ENCODE results near the gene SLC66A3.

The SLC66A3 gene

GRCh38 chr2:11134349-11134748 is 20.9 kb upstream of the SLC66A3 start:
- no peak overlapping the region for H3K27ac ChIP-seq (ENCODE audit: low read depth, low read length)
- H3K4me3 ChIP-seq (ENCODE audit: low read depth in 1 of 2, low read length in 2 of 2) = no peak overlapping the region
- H3K4me1 ChIP-seq (ENCODE audit: control insufficient read depth in 1 of 2, insufficient read depth in 2 of 2, low read length in 2 of 2) = peaks cover 20 to 31% of the 10 kb centered on the region in 2 donors
- H3K27me3 ChIP-seq (ENCODE audit: control insufficient read depth in 1 of 2, insufficient read depth in 2 of 2, low read length in 2 of 2) = peaks cover 6 to 11% of the 10 kb centered on the region in 2 donors
- H3K36me3 ChIP-seq (ENCODE audit: control insufficient read depth in 1 of 2, insufficient read depth in 2 of 2, low read length in 2 of 2) = no peaks in the 10 kb centered on the region
- H3K9ac ChIP-seq (ENCODE audit: low read depth in 1 of 2, low read length in 2 of 2) = no peak overlapping the region
- no peaks in the 10 kb centered on the region for H3K9me3 ChIP-seq (ENCODE audit: control insufficient read depth in 1 of 2, low read length in 2 of 2)

- no peaks in the 10 kb centered on the region for H3K4me1 ChIP-seq (ENCODE audit: control insufficient read depth in 1 of 2, insufficient read depth in 2 of 2, low read length in 2 of 2)
Observed at GRCh38 chr2:11140492-11140891, 14.8 kb upstream of the SLC66A3 start.

GRCh38 chr2:11141319-11141718 is 13.9 kb upstream of the SLC66A3 start:
- Histone ChIP-seq H3K9me3 (ENCODE audit: control insufficient read depth in 1 of 2, low read length in 2 of 2) (no peaks in the 10 kb centered on the region), H3K9ac (ENCODE audit: low read depth in 1 of 2, low read length in 2 of 2) (no peak overlapping the region), H3K27ac (ENCODE audit: low read depth, low read length) (no peak overlapping the region), H3K4me3 (ENCODE audit: low read depth in 1 of 2, low read length in 2 of 2) (no peak overlapping the region), H3K36me3 (ENCODE audit: control insufficient read depth in 1 of 2, insufficient read depth in 2 of 2, low read length in 2 of 2) (no peaks in the 10 kb centered on the region), H3K27me3 (ENCODE audit: control insufficient read depth in 1 of 2, insufficient read depth in 2 of 2, low read length in 2 of 2) (peaks cover 0 to 2% of the 10 kb centered on the region in 2 donors), H3K4me1 (ENCODE audit: control insufficient read depth in 1 of 2, insufficient read depth in 2 of 2, low read length in 2 of 2) (no peaks in the 10 kb centered on the region)

More at GRCh38 chr2:11140492-11140891, 14.8 kb upstream of the SLC66A3 start:
- Histone ChIP-seq H3K36me3 (ENCODE audit: control insufficient read depth in 1 of 2, insufficient read depth in 2 of 2, low read length in 2 of 2) (no peaks in the 10 kb centered on the region), H3K4me3 (ENCODE audit: low read depth in 1 of 2, low read length in 2 of 2) (no peak overlapping the region), H3K9me3 (ENCODE audit: control insufficient read depth in 1 of 2, low read length in 2 of 2) (no peaks in the 10 kb centered on the region), H3K27me3 (ENCODE audit: control insufficient read depth in 1 of 2, insufficient read depth in 2 of 2, low read length in 2 of 2) (peaks cover 0 to 6% of the 10 kb centered on the region in 2 donors), H3K9ac (ENCODE audit: low read depth in 1 of 2, low read length in 2 of 2) (no peak overlapping the region), H3K27ac (ENCODE audit: low read depth, low read length) (no peak overlapping the region)

- H3K4me3 ChIP-seq (ENCODE audit: low read depth in 1 of 2, low read length in 2 of 2) = no peak overlapping the region
- H3K9ac ChIP-seq (ENCODE audit: low read depth in 1 of 2, low read length in 2 of 2) = no peak overlapping the region
- H3K9me3 ChIP-seq (ENCODE audit: control insufficient read depth in 1 of 2, low read length in 2 of 2) = no peaks in the 10 kb centered on the region
- no peaks in the 10 kb centered on the region for H3K36me3 ChIP-seq (ENCODE audit: control insufficient read depth in 1 of 2, insufficient read depth in 2 of 2, low read length in 2 of 2)
- no peak overlapping the region for H3K27ac ChIP-seq (ENCODE audit: low read depth, low read length)
- no peaks in the 10 kb centered on the region for H3K27me3 ChIP-seq (ENCODE audit: control insufficient read depth in 1 of 2, insufficient read depth in 2 of 2, low read length in 2 of 2)
- H3K4me1 ChIP-seq (ENCODE audit: control insufficient read depth in 1 of 2, insufficient read depth in 2 of 2, low read length in 2 of 2) = no peaks in the 10 kb centered on the region
Observed at GRCh38 chr2:11142330-11142729, 12.9 kb upstream of the SLC66A3 start.

- H3K9me3 ChIP-seq (ENCODE audit: control insufficient read depth in 1 of 2, low read length in 2 of 2) = no peaks in the 10 kb centered on the region
- H3K36me3 ChIP-seq (ENCODE audit: control insufficient read depth in 1 of 2, insufficient read depth in 2 of 2, low read length in 2 of 2) = no peaks in the 10 kb centered on the region
- H3K9ac ChIP-seq (ENCODE audit: low read depth in 1 of 2, low read length in 2 of 2) = no peak overlapping the region
Observed at GRCh38 chr2:11142987-11143386, 12.3 kb upstream of the SLC66A3 start.

GRCh38 chr2:11144077-11144737 is 11.1 kb upstream of the SLC66A3 start:
- Histone ChIP-seq H3K9ac (ENCODE audit: low read depth in 1 of 2, low read length in 2 of 2) (no peak overlapping the region), H3K27me3 (ENCODE audit: control insufficient read depth in 1 of 2, insufficient read depth in 2 of 2, low read length in 2 of 2) (no peaks in the 10 kb centered on the region), H3K4me1 (ENCODE audit: control insufficient read depth in 1 of 2, insufficient read depth in 2 of 2, low read length in 2 of 2) (no peaks in the 10 kb centered on the region), H3K36me3 (ENCODE audit: control insufficient read depth in 1 of 2, insufficient read depth in 2 of 2, low read length in 2 of 2) (no peaks in the 10 kb centered on the region), H3K4me3 (ENCODE audit: low read depth in 1 of 2, low read length in 2 of 2) (no peak overlapping the region), H3K27ac (ENCODE audit: low read depth, low read length) (no peak overlapping the region), H3K9me3 (ENCODE audit: control insufficient read depth in 1 of 2, low read length in 2 of 2) (no peaks in the 10 kb centered on the region)

More at GRCh38 chr2:11142987-11143386, 12.3 kb upstream of the SLC66A3 start:
- H3K4me1 ChIP-seq (ENCODE audit: control insufficient read depth in 1 of 2, insufficient read depth in 2 of 2, low read length in 2 of 2) = no peaks in the 10 kb centered on the region
- H3K4me3 ChIP-seq (ENCODE audit: low read depth in 1 of 2, low read length in 2 of 2) = no peak overlapping the region
- no peak overlapping the region for H3K27ac ChIP-seq (ENCODE audit: low read depth, low read length)
- no peaks in the 10 kb centered on the region for H3K27me3 ChIP-seq (ENCODE audit: control insufficient read depth in 1 of 2, insufficient read depth in 2 of 2, low read length in 2 of 2)

GRCh38 chr2:11144738-11145079 is 10.6 kb upstream of the SLC66A3 start:
- no peaks in the 10 kb centered on the region for H3K36me3 ChIP-seq (ENCODE audit: control insufficient read depth in 1 of 2, insufficient read depth in 2 of 2, low read length in 2 of 2)
- H3K9me3 ChIP-seq (ENCODE audit: control insufficient read depth in 1 of 2, low read length in 2 of 2) = no peaks in the 10 kb centered on the region
- H3K27ac ChIP-seq (ENCODE audit: low read depth, low read length) = no peak overlapping the region
- H3K9ac ChIP-seq (ENCODE audit: low read depth in 1 of 2, low read length in 2 of 2) = no peak overlapping the region
- no peaks in the 10 kb centered on the region for H3K27me3 ChIP-seq (ENCODE audit: control insufficient read depth in 1 of 2, insufficient read depth in 2 of 2, low read length in 2 of 2)
- no peaks in the 10 kb centered on the region for H3K4me1 ChIP-seq (ENCODE audit: control insufficient read depth in 1 of 2, insufficient read depth in 2 of 2, low read length in 2 of 2)
- no peak overlapping the region for H3K4me3 ChIP-seq (ENCODE audit: low read depth in 1 of 2, low read length in 2 of 2)

GRCh38 chr2:11145350-11145749 is 9.9 kb upstream of the SLC66A3 start:
- H3K4me3 ChIP-seq (ENCODE audit: low read depth in 1 of 2, low read length in 2 of 2) = no peak overlapping the region
- H3K27me3 ChIP-seq (ENCODE audit: control insufficient read depth in 1 of 2, insufficient read depth in 2 of 2, low read length in 2 of 2) = no peaks in the 10 kb centered on the region
- H3K36me3 ChIP-seq (ENCODE audit: control insufficient read depth in 1 of 2, insufficient read depth in 2 of 2, low read length in 2 of 2) = no peaks in the 10 kb centered on the region
- H3K4me1 ChIP-seq (ENCODE audit: control insufficient read depth in 1 of 2, insufficient read depth in 2 of 2, low read length in 2 of 2) = no peaks in the 10 kb centered on the region
- H3K9ac ChIP-seq (ENCODE audit: low read depth in 1 of 2, low read length in 2 of 2) = no peak overlapping the region
- H3K9me3 ChIP-seq (ENCODE audit: control insufficient read depth in 1 of 2, low read length in 2 of 2) = no peaks in the 10 kb centered on the region
- H3K27ac ChIP-seq (ENCODE audit: low read depth, low read length) = no peak overlapping the region

- Histone ChIP-seq H3K4me1 (ENCODE audit: control insufficient read depth in 1 of 2, insufficient read depth in 2 of 2, low read length in 2 of 2) (no peaks in the 10 kb centered on the region), H3K36me3 (ENCODE audit: control insufficient read depth in 1 of 2, insufficient read depth in 2 of 2, low read length in 2 of 2) (no peaks in the 10 kb centered on the region), H3K9ac (ENCODE audit: low read depth in 1 of 2, low read length in 2 of 2) (no peak overlapping the region), H3K9me3 (ENCODE audit: control insufficient read depth in 1 of 2, low read length in 2 of 2) (no peaks in the 10 kb centered on the region), H3K27ac (ENCODE audit: low read depth, low read length) (no peak overlapping the region), H3K27me3 (ENCODE audit: control insufficient read depth in 1 of 2, insufficient read depth in 2 of 2, low read length in 2 of 2) (no peaks in the 10 kb centered on the region), H3K4me3 (ENCODE audit: low read depth in 1 of 2, low read length in 2 of 2) (no peak overlapping the region)
Observed at GRCh38 chr2:11146076-11146475, 9.2 kb upstream of the SLC66A3 start.

- Histone ChIP-seq H3K4me1 (ENCODE audit: control insufficient read depth in 1 of 2, insufficient read depth in 2 of 2, low read length in 2 of 2) (no peaks in the 10 kb centered on the region), H3K9ac (ENCODE audit: low read depth in 1 of 2, low read length in 2 of 2) (no peak overlapping the region), H3K4me3 (ENCODE audit: low read depth in 1 of 2, low read length in 2 of 2) (no peak overlapping the region), H3K9me3 (ENCODE audit: control insufficient read depth in 1 of 2, low read length in 2 of 2) (no peaks in the 10 kb centered on the region), H3K36me3 (ENCODE audit: control insufficient read depth in 1 of 2, insufficient read depth in 2 of 2, low read length in 2 of 2) (no peaks in the 10 kb centered on the region), H3K27ac (ENCODE audit: low read depth, low read length) (no peak overlapping the region), H3K27me3 (ENCODE audit: control insufficient read depth in 1 of 2, insufficient read depth in 2 of 2, low read length in 2 of 2) (no peaks in the 10 kb centered on the region)
Observed at GRCh38 chr2:11147263-11147662, 8.0 kb upstream of the SLC66A3 start.

GRCh38 chr2:11152591-11152990 is 2.7 kb upstream of the SLC66A3 start:
- peaks cover 14 to 22% of the 10 kb centered on the region in 2 donors for H3K4me1 ChIP-seq (ENCODE audit: control insufficient read depth in 1 of 2, insufficient read depth in 2 of 2, low read length in 2 of 2)
- H3K9ac ChIP-seq (ENCODE audit: low read depth in 1 of 2, low read length in 2 of 2) = no peak overlapping the region
- no peaks in the 10 kb centered on the region for H3K9me3 ChIP-seq (ENCODE audit: control insufficient read depth in 1 of 2, low read length in 2 of 2)
- no peak overlapping the region for H3K27ac ChIP-seq (ENCODE audit: low read depth, low read length)
- no peaks in the 10 kb centered on the region for H3K36me3 ChIP-seq (ENCODE audit: control insufficient read depth in 1 of 2, insufficient read depth in 2 of 2, low read length in 2 of 2)
- no peaks in the 10 kb centered on the region for H3K27me3 ChIP-seq (ENCODE audit: control insufficient read depth in 1 of 2, insufficient read depth in 2 of 2, low read length in 2 of 2)
- no peak overlapping the region for H3K4me3 ChIP-seq (ENCODE audit: low read depth in 1 of 2, low read length in 2 of 2)
